HS-5 (cell line): ENCODE data around the gene SLC17A2.

Experiments
- DNase-seq: peaks from one replicate; pipeline ENCODE4 v3.0.0-alpha.2; 2012; ENCODE audit warnings: low read depth

SLC17A2 gene

DNA sequence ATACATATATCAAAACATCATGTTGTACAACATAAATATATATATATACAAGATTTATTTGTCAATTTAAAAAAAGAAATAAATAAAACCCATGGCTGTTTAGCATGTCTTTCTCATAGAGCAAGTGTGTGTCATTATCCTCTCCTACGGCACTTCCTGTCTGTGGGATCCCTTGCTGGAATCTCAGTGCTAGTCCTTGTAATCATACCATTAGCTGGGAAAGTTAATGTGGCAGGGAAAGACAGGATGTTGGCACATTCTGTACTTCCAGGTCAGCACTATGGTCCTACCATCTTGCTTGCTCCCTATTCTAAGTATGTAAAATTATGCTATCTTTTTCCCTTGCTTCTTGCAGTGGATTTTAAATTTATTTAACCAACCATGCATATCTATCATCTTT is 47.0 kb downstream of the SLC17A2 start:
- peak; percentile 49 for DNase-seq

GRCh38 chr6:25882051-25882496 is 48.4 kb downstream of the SLC17A2 start:
- DNase-seq, result no peak

DNA sequence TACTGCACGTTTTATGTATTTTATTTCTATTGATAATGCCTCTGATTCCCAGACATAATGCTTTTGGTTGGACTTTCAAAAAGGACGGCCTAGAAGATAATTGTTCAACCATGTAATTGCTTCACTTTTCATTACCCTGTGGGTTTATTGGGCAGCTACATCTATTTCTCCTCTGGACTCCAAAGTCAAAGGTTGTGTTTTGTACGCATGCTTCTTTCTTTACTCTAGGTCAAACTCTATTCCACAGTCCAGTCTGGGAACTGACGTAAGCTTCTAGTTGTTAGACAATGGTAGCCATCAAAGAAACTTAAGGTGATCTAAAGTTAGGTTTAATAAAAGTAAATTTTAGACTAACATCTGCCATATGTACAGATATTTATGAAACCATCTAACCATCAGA is 49.9 kb downstream of the SLC17A2 start:
- DNase-seq, result no peak

DNA sequence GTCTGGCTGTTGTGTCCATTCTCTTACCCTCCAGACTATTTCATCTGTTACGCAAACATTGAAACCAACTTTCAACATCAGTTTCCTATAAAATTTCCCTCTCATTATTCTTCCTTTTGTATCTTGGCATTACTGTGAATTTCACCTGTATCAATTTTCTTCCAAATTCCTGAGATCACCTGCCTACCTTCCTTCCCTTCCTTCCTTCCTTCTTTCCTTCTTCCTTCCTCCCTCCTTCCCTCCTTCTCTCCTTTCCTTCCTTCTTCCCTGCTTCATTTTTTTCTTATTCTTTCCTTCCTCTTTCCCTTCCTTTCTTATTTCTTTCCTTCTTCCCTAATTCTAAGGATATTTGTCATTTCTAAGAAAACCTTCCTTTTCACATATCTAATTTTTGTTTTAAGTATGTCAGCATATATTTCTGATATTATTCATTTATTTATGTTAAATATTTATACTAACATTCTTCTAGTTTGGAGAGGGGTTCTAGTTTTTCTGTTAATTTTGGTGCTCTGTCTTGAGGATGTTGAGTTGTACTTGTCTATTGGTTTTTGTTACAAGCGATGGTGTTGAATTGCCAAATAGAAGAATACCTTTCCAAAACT is 51.7 kb downstream of the SLC17A2 start:
- no peak for DNase-seq

DNA sequence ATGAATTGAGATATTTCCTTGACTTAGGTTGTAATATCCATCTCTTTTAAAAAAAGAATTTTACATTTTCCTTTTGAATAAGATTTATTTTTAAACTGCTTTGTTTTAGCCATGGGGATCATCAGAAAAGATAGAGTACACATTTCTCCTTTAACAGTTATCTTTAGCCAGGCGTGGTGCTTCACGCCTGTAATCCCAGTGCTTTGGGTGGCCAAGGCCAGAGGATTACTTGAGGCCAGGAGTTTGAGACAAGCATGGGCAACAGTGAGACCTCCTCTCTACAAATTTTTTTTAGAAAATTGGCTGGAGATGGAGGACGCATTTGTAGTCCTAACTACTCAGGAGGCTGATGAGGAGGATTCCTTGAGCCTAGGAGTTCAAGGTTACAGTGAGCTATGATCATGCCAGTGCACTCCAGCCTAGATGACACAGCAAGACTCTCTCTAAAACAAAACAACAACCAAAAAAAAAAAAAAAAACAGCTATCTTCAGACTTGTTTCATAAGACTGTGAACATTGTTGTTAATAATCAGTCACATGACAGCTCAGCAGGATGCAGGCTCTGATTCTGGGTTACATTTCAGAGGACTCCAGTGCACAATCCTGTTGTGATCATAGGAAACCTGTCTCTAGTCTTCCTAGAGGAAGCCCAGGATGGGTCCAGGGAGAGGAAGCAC is 54.4 kb downstream of the SLC17A2 start:
- DNase-seq, result no peak

- no peak for DNase-seq
These were observed 55.0 kb downstream of the SLC17A2 start for GRCh38 chr6:25875563-25875905.

DNA sequence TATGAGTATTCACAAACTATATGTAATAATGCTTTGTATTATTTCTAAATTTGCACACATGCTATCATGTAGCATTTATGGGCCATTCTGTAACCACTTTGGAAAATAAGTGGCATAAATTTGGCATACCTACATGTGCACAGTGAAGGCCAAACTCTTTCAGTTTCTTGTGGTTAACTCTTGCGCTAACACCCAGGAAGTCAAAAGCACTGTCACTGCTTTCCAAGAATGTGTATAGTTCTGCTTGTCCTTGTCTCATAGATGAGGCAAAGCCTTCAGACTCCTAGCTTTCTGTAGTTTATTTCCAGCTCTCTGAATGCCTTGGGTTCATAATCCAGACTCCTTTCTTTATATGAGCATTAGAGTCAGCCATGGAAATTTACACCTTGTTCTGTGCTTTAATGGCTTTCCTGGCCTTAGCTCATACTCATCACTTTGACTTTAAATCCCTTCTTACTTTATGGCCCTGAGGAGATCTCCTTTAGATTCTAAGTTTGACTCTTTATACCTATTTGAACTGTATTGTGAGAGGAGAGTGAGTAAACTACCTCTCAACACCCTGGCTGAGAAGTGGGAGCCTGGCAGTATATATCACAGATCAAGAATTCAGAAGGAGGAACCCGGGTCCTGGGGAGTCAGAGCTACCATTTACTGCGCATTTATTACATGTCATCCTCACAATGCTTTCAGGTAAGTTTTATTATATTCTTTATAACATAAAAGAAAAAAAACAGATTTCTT is 55.5 kb downstream of the SLC17A2 start:
- no peak for DNase-seq

DNA sequence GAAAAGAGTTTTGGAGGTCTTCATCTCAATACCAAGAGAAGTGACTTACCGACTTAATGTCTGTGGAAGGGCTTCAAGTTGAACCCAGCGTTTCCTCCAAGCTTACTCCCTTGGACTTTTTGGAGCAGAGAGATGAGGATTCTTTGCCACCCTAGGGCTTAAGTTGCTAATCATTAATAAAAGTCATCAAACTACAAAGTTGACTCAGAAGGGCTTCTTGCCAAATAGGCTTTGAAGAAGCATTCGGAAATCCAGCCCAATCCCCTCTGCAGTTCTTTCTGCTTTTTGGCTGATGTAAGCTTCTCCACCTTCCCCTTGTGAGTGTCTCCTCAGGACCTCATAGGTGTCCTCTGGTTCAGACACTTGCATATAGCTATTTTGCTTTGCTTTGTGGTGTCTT is 56.4 kb downstream of the SLC17A2 start, which contains the start of gene SLC17A3:
Gene SLC17A3 (minus strand): TSS at position 126 of the 400 bp plus-strand sequence. CDS start 5,856 bp downstream, outside the sequence.
- DNase-seq, result no peak

DNA sequence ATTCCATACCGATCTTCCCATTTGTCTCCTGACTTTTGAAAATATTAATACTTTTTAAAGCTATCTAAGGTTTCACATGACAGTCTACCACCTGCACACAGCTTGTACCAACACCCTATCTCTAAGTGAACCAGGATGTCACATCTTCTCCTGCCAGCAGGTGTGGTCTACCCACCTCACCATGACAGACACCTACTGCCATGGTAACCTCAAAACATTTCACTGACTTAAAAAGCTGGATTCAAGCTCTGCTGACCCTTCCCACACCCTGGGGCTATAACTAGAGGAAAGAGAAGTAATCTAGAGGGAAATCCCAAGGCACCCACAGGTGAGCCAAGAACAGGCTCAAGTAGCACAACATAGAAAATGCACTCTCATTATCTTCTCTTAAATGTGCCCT is 57.7 kb downstream of the SLC17A2 start:
- DNase-seq, result no peak

DNA sequence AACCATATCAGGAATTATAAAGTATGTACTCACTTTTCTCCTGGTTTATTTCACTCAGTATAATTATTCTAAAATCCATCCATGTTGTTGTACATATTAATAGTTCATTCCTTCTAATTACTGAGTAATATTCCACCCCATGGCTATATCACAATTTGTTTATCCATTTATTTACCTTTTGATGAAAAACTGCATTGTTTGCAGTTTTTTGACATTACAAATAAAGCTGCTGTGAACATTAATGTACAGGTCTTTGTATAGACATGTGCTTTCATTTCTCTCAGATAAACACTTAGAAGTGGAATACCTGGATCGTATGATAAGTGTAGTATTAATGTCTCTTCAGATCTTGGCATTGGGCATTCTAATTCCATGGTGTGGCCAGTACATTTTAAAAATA is 60.7 kb downstream of the SLC17A2 start:
- DNase-seq, result no peak

- no peak for DNase-seq
These were observed 61.9 kb downstream of the SLC17A2 start for GRCh38 chr6:25868436-25869183.

GRCh38 chr6:25866011-25866410 is 64.5 kb downstream of the SLC17A2 start:
- DNase-seq, result no peak

GRCh38 chr6:25863360-25863759 is 67.1 kb downstream of the SLC17A2 start:
- no peak for DNase-seq
